B cell (primary cell): Measurements from ENCODE around the gene RENBP. TPM values are rescaled to one million over a fixed set of nuclear protein-coding genes. Genes with fewer than 3 reads are reported as not detected.
"Not testable (repeated sequence)": the region's sequence is repeated elsewhere in the genome, so short reads cannot be mapped to it uniquely, and the experiment has no call there.

ENCODE experiments used
- ATAC-seq: fragments of 200-7000 bp; cut with Tn5 transposase; one replicate; pipeline ENCODE4 v1.10.0; 2021; ENCODE audit warnings: low read depth, mild to moderate bottlenecking, moderate number of reproducible peaks, moderate library complexity
- CTCF ChIA-PET: fragments of 350-600 bp; sonication (Branson Sonifier 250); formaldehyde crosslinking; loops from one replicate; lab custom pipeline; 2021; ENCODE audit warnings: antibody characterized with exemption, inconsistent platforms; lab: Charles Lee
- POLR2A ChIA-PET: fragments of 350-600 bp; sonication (Branson Sonifier 250); formaldehyde crosslinking; loops from one replicate; lab custom pipeline; 2021; ENCODE audit warnings: antibody characterized with exemption; lab: Charles Lee
- DNase-seq: peaks from one replicate; pipeline ENCODE4 v3.0.0; 2013
- H2AFZ ChIP-seq: 2 replicates; pipeline ENCODE4 v1.6.1; 2012; ENCODE audit warnings: mild to moderate bottlenecking, low read depth, low read length; ENCODE audit not compliant: insufficient read depth, poor library complexity, severe bottlenecking
- H3K27ac ChIP-seq, 2 donors: 1 replicate in 1 of 2; 2 replicates in 1 of 2; pipeline ENCODE4 v1.5.1; 2012 to 2013; ENCODE audit warnings: low read length in 2 of 2, mild to moderate bottlenecking in 2 of 2, moderate library complexity in 1 of 2
- H3K27me3 ChIP-seq, 4 experiments: fragments of 200-600 bp in 1 of 4; sonication (generic) in 1 of 4; replicated peaks in 1 of 4; 1 replicate in 2 of 4; 2 replicates in 2 of 4; pipeline versions ENCODE4 v1.6.1 to v1.7.0; 2013 to 2016; ENCODE audit warnings: low read length in 3 of 4, mild to moderate bottlenecking in 2 of 4, mixed read lengths in 1 of 4, moderate library complexity in 1 of 4; ENCODE audit not compliant: insufficient read depth in 4 of 4, control insufficient read depth in 3 of 4; ENCODE audit errors: control extremely low read depth in 1 of 4
- H3K36me3 ChIP-seq, 2 experiments: replicated peaks in 1 of 2; 1 replicate in 1 of 2; 2 replicates in 1 of 2; pipeline versions ENCODE4 v1.6.1 to v1.7.1; 2013; ENCODE audit warnings: low read length in 1 of 2; ENCODE audit not compliant: insufficient read depth in 2 of 2, control insufficient read depth in 1 of 2; ENCODE audit errors: control extremely low read depth in 1 of 2, extremely low read depth in 1 of 2
- H3K4me1 ChIP-seq, 2 donors: fragments of 200-600 bp in 1 of 2; sonication (generic) in 1 of 2; 1 replicate in 1 of 2; 2 replicates in 1 of 2; pipeline versions ENCODE4 v1.5.1 to v1.6.1; 2013 to 2017; ENCODE audit warnings: low read length in 2 of 2; ENCODE audit not compliant: control insufficient read depth in 2 of 2, insufficient read depth in 2 of 2
- H3K4me2 ChIP-seq: replicated peaks from 2 replicates; pipeline ENCODE3; 2012; ENCODE audit warnings: mild to moderate bottlenecking, low read depth, low read length; ENCODE audit not compliant: poor library complexity, severe bottlenecking
- H3K4me3 ChIP-seq, 5 experiments: fragments of 200-600 bp in 1 of 5; sonication (generic) in 1 of 5; 1 replicate in 3 of 5; 2 replicates in 2 of 5; pipeline versions ENCODE4 v1.5.1 to v1.7.0; 2011 to 2016; ENCODE audit warnings: low read length in 4 of 5, mild to moderate bottlenecking in 4 of 5, low read depth in 2 of 5, control low read depth in 1 of 5, moderate library complexity in 1 of 5; ENCODE audit not compliant: insufficient read depth in 1 of 5; ENCODE audit errors: control extremely low read depth in 1 of 5, extremely low read depth in 1 of 5
- H3K79me2 ChIP-seq: fragments of 200-600 bp; sonication (generic); one replicate; pipeline ENCODE4 v1.6.0; 2016; ENCODE audit warnings: low read length; ENCODE audit not compliant: control insufficient read depth, insufficient read depth
- H3K9ac ChIP-seq: fragments of 200-600 bp; sonication (generic); 2 replicates; pipeline ENCODE4 v1.6.1; 2017; ENCODE audit warnings: mild to moderate bottlenecking, low read length, moderate library complexity
- H3K9me3 ChIP-seq, 3 donors: one replicate each; pipeline versions ENCODE4 v1.6.1 to v1.7.1; 2013; ENCODE audit warnings: low read length in 2 of 3; ENCODE audit not compliant: control insufficient read depth in 2 of 3, insufficient read depth in 1 of 3; ENCODE audit errors: control extremely low read depth in 1 of 3
- H4K20me1 ChIP-seq: 2 replicates; pipeline ENCODE4 v1.6.0; 2012; ENCODE audit warnings: mild to moderate bottlenecking, low read length; ENCODE audit not compliant: insufficient read depth, control insufficient read depth, poor library complexity, severe bottlenecking
- H3K27ac Mint-ChIP-seq: one replicate; pipeline ENCODE4 v1.8.0; 2021; ENCODE audit warnings: mixed read lengths
- H3K27me3 Mint-ChIP-seq: one replicate; pipeline ENCODE4 v1.8.0; 2021; ENCODE audit warnings: mixed read lengths
- H3K4me1 Mint-ChIP-seq: one replicate; pipeline ENCODE4 v1.8.0; 2021; ENCODE audit warnings: mixed read lengths
- H3K4me3 Mint-ChIP-seq: one replicate; pipeline ENCODE4 v1.8.0; 2021; ENCODE audit warnings: mixed read lengths
- H3K9me3 Mint-ChIP-seq: one replicate; pipeline ENCODE4 v1.8.0; 2022; ENCODE audit warnings: mixed read lengths; ENCODE audit not compliant: insufficient read depth
- EZH2 ChIP-seq: IDR thresholded peaks from 2 replicates; pipeline ENCODE4 v1.6.1; 2012; ENCODE audit warnings: borderline replicate concordance, low read depth, mild to moderate bottlenecking, moderate library complexity, low read length; ENCODE audit not compliant: insufficient read depth, poor library complexity, severe bottlenecking
- WGBS: methylation state at CpG from one replicate; pipeline ENCODE4 v1.1.5; 2013; ENCODE audit warnings: missing lambda C conversion rate; ENCODE audit not compliant: insufficient coverage; 5-methylcytosine and 5-hydroxymethylcytosine counted together
- intact Hi-C: fragments of 100-400 bp; cut with micrococcal nuclease; formaldehyde crosslinking; loops from one replicate; pipeline ENCODE4 v1.10.0; 2022
- polyA plus RNA-seq: library from polyadenylated mRNA; depleted of rRNA; stranded (reverse); fragments of >200 nt; gene quantifications from 2 replicates; pipeline ENCODE4 v1.2.3, GENCODE V29; 2012
- total RNA-seq, 2 donors: library from RNA; stranded (reverse); fragments of 120-200 nt in 1 of 2; gene quantifications; 1 replicate in 1 of 2; 2 replicates in 1 of 2; pipeline versions ENCODE4 v1.2.3 to v1.2.4, GENCODE V29; 2013 to 2022
- TF ChIP-seq, protein P1 (sequence below): fragments of 200-600 bp; IDR thresholded peaks from one replicate; pipeline ENCODE4 v1.8.0; 2022; ENCODE audit warnings: antibody characterized with exemption, mild to moderate bottlenecking

Gene RENBP
- total and polyA plus RNA-seq, 2 donors (not counting 1 experiment from before 2014, with no cell fraction given), result 30.6 to 39.2 TPM

DNA sequence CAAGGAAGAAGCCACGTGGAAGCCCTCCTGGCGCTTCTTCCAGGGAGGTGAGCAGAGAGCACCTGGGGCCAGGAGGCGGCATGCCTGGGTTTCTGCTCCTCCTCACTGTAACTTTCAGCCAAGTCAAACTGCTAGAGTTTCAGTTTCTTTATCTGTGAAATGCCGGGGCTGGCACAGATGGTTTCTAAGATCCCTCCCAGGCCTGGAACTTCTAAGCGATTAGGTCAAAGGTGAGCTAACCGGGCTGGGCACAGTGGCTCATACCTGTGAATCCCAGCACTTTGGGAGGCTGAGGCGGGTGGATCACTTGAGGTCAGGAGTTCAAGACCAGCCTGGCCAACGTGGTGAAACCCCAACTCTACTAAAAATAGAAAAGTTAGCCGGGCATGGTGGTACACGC, 36.0 kb upstream of the RENBP start:
- POLR2A ChIA-PET, result interaction anchor here (1.1 to 1.7 kb wide), 2 partner anchors 12 to 39 kb away, joined by 4 read pairs; partner anchors contain the start of gene IRAK1
- peak overlapping the region; percentile 65 for H3K4me3 Mint-ChIP-seq
- H3K9me3 Mint-ChIP-seq, H4K20me1 ChIP-seq, H3K9ac ChIP-seq, H3K9me3 ChIP-seq, H3K27me3 Mint-ChIP-seq, H3K79me2 ChIP-seq, H3K27me3 ChIP-seq, intact Hi-C loops, H3K36me3 ChIP-seq: not testable (repeated sequence)
- 20% methylated on average over 5 of the region's 10 CpGs for WGBS
- peak; percentile 56 for ATAC-seq
- CTCF ChIA-PET, result interaction anchor here (0.7 to 3.0 kb wide), 4 partner anchors 11 to 50 kb away, joined by 3 to 21 read pairs (median 6); no protein-coding TSS in a partner anchor
- peak overlapping the region; percentile 33 for H2AFZ ChIP-seq
- peaks cover 45 to 55% of the 10 kb centered on the region in 2 donors for H3K4me1 ChIP-seq
- peak overlapping the region; percentile 69 to 78 for H3K27ac ChIP-seq
- H3K4me1 Mint-ChIP-seq, result peaks cover 50% of the 10 kb centered on the region
- peak overlapping the region; percentile 65 for H3K4me2 ChIP-seq
- peak overlapping the region; percentile 97 for H3K27ac Mint-ChIP-seq
- peak; percentile 42 for DNase-seq
- peak overlapping the region in 1 of 5 experiments; percentile 21 for H3K4me3 ChIP-seq

DNA sequence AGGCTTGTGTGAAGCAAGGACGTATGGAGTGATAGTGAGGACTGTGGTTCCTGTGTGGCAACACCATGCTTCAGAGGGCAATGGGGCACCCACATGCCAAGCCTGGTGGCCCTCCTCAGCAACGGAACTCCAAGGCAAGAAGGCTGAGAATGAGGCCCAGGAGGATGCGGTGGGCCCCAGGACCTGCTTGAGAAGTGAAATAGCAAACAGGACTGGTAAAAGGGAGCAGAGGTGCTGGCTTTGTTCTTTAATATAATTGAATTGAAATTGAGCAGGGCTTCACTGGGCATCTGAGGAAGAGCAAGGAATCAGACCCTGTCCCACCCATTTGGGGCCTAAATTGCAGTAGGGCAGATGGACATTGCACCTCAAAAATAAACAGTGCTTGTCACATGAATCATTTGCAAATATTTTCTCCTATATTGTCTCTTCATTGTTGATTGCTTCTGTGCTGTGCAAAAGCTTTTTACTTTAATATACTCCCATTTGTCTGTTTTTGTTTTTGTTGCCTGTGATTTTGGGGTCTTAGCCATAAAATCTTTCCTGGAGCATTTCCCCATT, 30.4 kb upstream of the RENBP start:
- Histone ChIP-seq H3K79me2 (peaks cover 16% of the 10 kb centered on the region), H4K20me1 (no peaks in the 10 kb centered on the region), H3K4me1 (peaks cover 16 to 21% of the 10 kb centered on the region in 2 donors), H3K9ac (no peak overlapping the region), H3K27ac (peak overlapping the region in 1 of 2 donors; percentile 100), H3K27me3 (no peaks in the 10 kb centered on the region), H2AFZ (no peak overlapping the region), H3K4me2 (peak overlapping the region; percentile 70), H3K36me3 (no peaks in the 10 kb centered on the region), H3K9me3 (no peaks in the 10 kb centered on the region), H3K4me3 (no peak overlapping the region)
- ATAC-seq, result no peak
- ChIA-PET CTCF (interaction anchor here (1.7 kb wide), 1 partner anchor 39 kb away, joined by 12 read pairs; no protein-coding TSS in a partner anchor), POLR2A (interaction anchor here (0.7 to 1.5 kb wide), 2 partner anchors 47 to 48 kb away, joined by 4 to 9 read pairs; partner anchors contain the start of gene ARHGAP4)
- Mint-ChIP-seq H3K27ac (peak overlapping the region; percentile 59), H3K9me3 (no peaks in the 10 kb centered on the region), H3K4me3 (peak overlapping the region; percentile 32), H3K4me1 (peaks cover 21% of the 10 kb centered on the region), H3K27me3 (no peaks in the 10 kb centered on the region)
- no peak for DNase-seq
- TF ChIP-seq, protein P1, sequence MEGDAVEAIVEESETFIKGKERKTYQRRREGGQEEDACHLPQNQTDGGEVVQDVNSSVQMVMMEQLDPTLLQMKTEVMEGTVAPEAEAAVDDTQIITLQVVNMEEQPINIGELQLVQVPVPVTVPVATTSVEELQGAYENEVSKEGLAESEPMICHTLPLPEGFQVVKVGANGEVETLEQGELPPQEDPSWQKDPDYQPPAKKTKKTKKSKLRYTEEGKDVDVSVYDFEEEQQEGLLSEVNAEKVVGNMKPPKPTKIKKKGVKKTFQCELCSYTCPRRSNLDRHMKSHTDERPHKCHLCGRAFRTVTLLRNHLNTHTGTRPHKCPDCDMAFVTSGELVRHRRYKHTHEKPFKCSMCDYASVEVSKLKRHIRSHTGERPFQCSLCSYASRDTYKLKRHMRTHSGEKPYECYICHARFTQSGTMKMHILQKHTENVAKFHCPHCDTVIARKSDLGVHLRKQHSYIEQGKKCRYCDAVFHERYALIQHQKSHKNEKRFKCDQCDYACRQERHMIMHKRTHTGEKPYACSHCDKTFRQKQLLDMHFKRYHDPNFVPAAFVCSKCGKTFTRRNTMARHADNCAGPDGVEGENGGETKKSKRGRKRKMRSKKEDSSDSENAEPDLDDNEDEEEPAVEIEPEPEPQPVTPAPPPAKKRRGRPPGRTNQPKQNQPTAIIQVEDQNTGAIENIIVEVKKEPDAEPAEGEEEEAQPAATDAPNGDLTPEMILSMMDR, result no peak
- no peak for TF ChIP-seq EZH2
- whole genome bisulfite sequencing, result 72% methylated on average over 3 of the region's 3 CpGs
- intact Hi-C loops, result loop anchor here (5.0 kb wide), 3 partner anchors 32 to 402 kb away; partner anchors contain the start of gene EMD
